NCI-H146 treated with DMSO at 0.1 percent for 48 hours (cell line): ENCODE data around the gene CYB5R4.
"Not testable (repeated sequence)": the region's sequence is repeated elsewhere in the genome, so short reads cannot be mapped to it uniquely, and the experiment has no call there.

ENCODE experiments used
- DNase-seq: peaks from one replicate; lab custom pipeline; 2025; ENCODE audit not compliant: unreplicated experiment; lab: John Stamatoyannopoulos, UW

Gene CYB5R4

GRCh38 chr6:83907623-83908390 lies 48.3 kb downstream of the CYB5R4 start:
- not testable (repeated sequence) for DNase-seq

GRCh38 chr6:83908813-83909212 lies 49.3 kb downstream of the CYB5R4 start:
- DNase-seq, result no peak

GRCh38 chr6:83911278-83911677 lies 51.8 kb downstream of the CYB5R4 start:
- no peak for DNase-seq

GRCh38 chr6:83914953-83915352 lies 55.5 kb downstream of the CYB5R4 start:
- DNase-seq, result no peak

GRCh38 chr6:83917001-83917400 lies 57.5 kb downstream of the CYB5R4 start:
- no peak for DNase-seq

- no peak for DNase-seq
Measured at GRCh38 chr6:83920017-83920416, 60.5 kb downstream of the CYB5R4 start.

- DNase-seq, result no peak
Measured at GRCh38 chr6:83921315-83921714, 61.8 kb downstream of the CYB5R4 start.

- DNase-seq, result no peak
Measured at GRCh38 chr6:83927470-83927869, 68.0 kb downstream of the CYB5R4 start.

GRCh38 chr6:83928286-83928685 lies 68.8 kb downstream of the CYB5R4 start:
- no peak for DNase-seq

GRCh38 chr6:83946201-83946833 lies 86.8 kb downstream of the CYB5R4 start:
- not testable (repeated sequence) for DNase-seq

- not testable (repeated sequence) for DNase-seq
Measured at GRCh38 chr6:83947983-83948382, 88.5 kb downstream of the CYB5R4 start.

- no peak for DNase-seq
Measured at GRCh38 chr6:83948851-83949250, 89.4 kb downstream of the CYB5R4 start.

- DNase-seq, result not testable (repeated sequence)
Measured at GRCh38 chr6:83951423-83951822, 91.9 kb downstream of the CYB5R4 start.

GRCh38 chr6:83952830-83953229 lies 93.3 kb downstream of the CYB5R4 start:
- no peak for DNase-seq

- no peak for DNase-seq
Measured at GRCh38 chr6:83954371-83954770, 94.9 kb downstream of the CYB5R4 start.

GRCh38 chr6:83958241-83958685 lies 98.8 kb downstream of the CYB5R4 start:
- no peak for DNase-seq

- no peak for DNase-seq
Measured at GRCh38 chr6:83960664-83961063, 101.2 kb downstream of the CYB5R4 start.

GRCh38 chr6:83962582-83962981 lies 103.1 kb downstream of the CYB5R4 start:
- DNase-seq, result no peak

GRCh38 chr6:83966539-83966938 lies 107.0 kb downstream of the CYB5R4 start:
- DNase-seq, result no peak

- DNase-seq, result no peak
Measured at GRCh38 chr6:83970582-83970981, 111.1 kb downstream of the CYB5R4 start.

- no peak for DNase-seq
Measured at GRCh38 chr6:83974409-83975050, 115.0 kb downstream of the CYB5R4 start.
